Measurements from ENCODE around the gene ARHGAP5.

The ARHGAP5 gene

DNA sequence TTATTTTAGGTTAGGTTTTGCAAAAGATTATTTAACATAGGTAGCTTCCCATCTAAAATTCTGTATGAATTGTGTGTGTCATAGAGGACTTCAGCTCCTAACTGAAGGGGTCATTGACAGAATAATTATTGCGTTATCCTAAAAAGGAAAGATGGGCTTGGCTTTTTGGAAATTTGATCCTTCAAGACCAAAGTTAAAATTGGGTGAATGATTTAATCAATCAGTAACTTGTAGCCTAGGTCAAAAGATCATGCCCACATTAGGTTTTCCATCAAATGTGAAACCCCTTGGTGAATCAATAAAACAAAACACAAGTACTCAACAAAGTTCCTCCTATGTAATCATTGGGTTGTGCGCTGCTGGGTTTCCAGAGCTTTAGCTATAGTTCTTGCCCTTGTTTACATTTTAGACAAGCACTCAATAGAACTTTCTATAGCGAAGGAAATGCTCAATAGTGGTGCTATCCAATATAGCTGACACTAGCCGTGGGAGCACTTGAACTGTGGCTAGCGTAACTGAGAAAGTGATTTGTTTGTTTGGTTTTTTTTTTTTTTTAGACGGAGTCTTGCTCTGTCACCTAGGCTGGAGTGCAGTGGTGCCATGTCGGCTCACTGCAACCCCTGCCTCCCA lies 37.6 kb upstream of the ARHGAP5 start:
- Histone ChIP-seq H3K4me3 (no peak overlapping the region), H3K27ac (no peak overlapping the region), H3K4me1 (no peaks in the 10 kb centered on the region), H3K36me3 (no peaks in the 10 kb centered on the region), H3K27me3 (no peaks in the 10 kb centered on the region), H3K9me3 (no peaks in the 10 kb centered on the region)
- DNase-seq: no peak
- intact Hi-C loops (cut with DNase I; ENCODE audit: low total_unique reads): no loop called here
- TF ChIP-seq, protein P1, sequence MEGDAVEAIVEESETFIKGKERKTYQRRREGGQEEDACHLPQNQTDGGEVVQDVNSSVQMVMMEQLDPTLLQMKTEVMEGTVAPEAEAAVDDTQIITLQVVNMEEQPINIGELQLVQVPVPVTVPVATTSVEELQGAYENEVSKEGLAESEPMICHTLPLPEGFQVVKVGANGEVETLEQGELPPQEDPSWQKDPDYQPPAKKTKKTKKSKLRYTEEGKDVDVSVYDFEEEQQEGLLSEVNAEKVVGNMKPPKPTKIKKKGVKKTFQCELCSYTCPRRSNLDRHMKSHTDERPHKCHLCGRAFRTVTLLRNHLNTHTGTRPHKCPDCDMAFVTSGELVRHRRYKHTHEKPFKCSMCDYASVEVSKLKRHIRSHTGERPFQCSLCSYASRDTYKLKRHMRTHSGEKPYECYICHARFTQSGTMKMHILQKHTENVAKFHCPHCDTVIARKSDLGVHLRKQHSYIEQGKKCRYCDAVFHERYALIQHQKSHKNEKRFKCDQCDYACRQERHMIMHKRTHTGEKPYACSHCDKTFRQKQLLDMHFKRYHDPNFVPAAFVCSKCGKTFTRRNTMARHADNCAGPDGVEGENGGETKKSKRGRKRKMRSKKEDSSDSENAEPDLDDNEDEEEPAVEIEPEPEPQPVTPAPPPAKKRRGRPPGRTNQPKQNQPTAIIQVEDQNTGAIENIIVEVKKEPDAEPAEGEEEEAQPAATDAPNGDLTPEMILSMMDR (IDR thresholded peaks at IDR 0.05): no peak

GRCh38 chr14:32043624-32044023 lies 33.5 kb upstream of the ARHGAP5 start:
- Histone ChIP-seq H3K4me3 (no peak overlapping the region), H3K4me1 (no peaks in the 10 kb centered on the region), H3K27ac (no peak overlapping the region), H3K9me3 (no peaks in the 10 kb centered on the region), H3K27me3 (no peaks in the 10 kb centered on the region), H3K36me3 (no peaks in the 10 kb centered on the region)
- TF ChIP-seq, protein P1 (IDR thresholded peaks at IDR 0.05): no peak
- intact Hi-C loops (cut with DNase I; ENCODE audit: low total_unique reads): no loop called here
- DNase-seq: no peak

DNA sequence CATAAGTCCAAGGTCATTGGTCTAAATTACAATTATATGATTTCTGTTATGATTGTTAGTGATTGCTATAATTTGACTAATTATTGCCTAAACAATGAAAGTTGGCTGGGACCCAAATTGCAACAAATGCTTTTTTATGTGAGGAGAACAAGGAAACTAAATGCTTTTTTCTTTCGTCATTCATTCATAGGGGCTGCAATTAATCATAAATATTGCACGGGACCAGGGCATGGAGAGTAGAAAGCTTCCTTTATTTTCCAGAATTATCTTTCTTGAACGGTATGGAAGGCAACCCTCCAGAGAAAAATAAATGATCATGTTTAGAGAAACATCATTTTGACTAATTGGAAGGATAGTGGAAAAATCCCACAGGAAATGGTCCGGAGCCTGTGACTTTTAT lies 32.6 kb upstream of the ARHGAP5 start:
- no peak overlapping the region for H3K4me3 ChIP-seq
- no peaks in the 10 kb centered on the region for H3K36me3 ChIP-seq
- DNase-seq: no peak
- intact Hi-C loops (cut with DNase I; ENCODE audit: low total_unique reads): no loop called here
- H3K9me3 ChIP-seq: no peaks in the 10 kb centered on the region
- H3K4me1 ChIP-seq: no peaks in the 10 kb centered on the region
- H3K27ac ChIP-seq: no peak overlapping the region
- TF ChIP-seq, protein P1 (IDR thresholded peaks at IDR 0.05): no peak
- H3K27me3 ChIP-seq: no peaks in the 10 kb centered on the region

- no peak for DNase-seq
- no peaks in the 10 kb centered on the region for H3K9me3 ChIP-seq
- no peak overlapping the region for H3K4me3 ChIP-seq
- H3K27ac ChIP-seq: no peak overlapping the region
- intact Hi-C loops (cut with DNase I; ENCODE audit: low total_unique reads): no loop called here
- no peaks in the 10 kb centered on the region for H3K4me1 ChIP-seq
- TF ChIP-seq, protein P1 (IDR thresholded peaks at IDR 0.05): no peak
- H3K27me3 ChIP-seq: no peaks in the 10 kb centered on the region
- no peaks in the 10 kb centered on the region for H3K36me3 ChIP-seq
Measured at GRCh38 chr14:32047791-32048190, 29.3 kb upstream of the ARHGAP5 start.

- intact Hi-C loops (cut with DNase I; ENCODE audit: low total_unique reads): no loop called here
Measured at GRCh38 chr14:32049361-32050088, 27.6 kb upstream of the ARHGAP5 start.

More at GRCh38 chr14:32049361-32050088, 27.6 kb upstream of the ARHGAP5 start:
- Histone ChIP-seq H3K4me1 (no peaks in the 10 kb centered on the region), H3K4me3 (no peak overlapping the region), H3K9me3 (no peaks in the 10 kb centered on the region), H3K36me3 (no peaks in the 10 kb centered on the region), H3K27ac (no peak overlapping the region), H3K27me3 (no peaks in the 10 kb centered on the region)
- TF ChIP-seq, protein P1 (IDR thresholded peaks at IDR 0.05): no peak
- DNase-seq: no peak

Measured in tibial artery (tissue), 4 donors.